Naive thymus-derived CD4-positive, alpha-beta T cell (primary cell): Measurements from ENCODE around the gene VDR. TPM values are rescaled to one million over a fixed set of nuclear protein-coding genes. Genes with fewer than 3 reads are reported as not detected.

ENCODE experiments used
- ATAC-seq: fragments of 150-1000 bp; cut with Tn5 transposase; 2 replicates; pipeline ENCODE4 v1.10.0; 2021; ENCODE audit warnings: mild to moderate bottlenecking, moderate library complexity
- CTCF ChIA-PET: fragments of 350-600 bp; sonication (Branson Sonifier 250); formaldehyde crosslinking; loops from one replicate; lab custom pipeline; 2021; ENCODE audit warnings: antibody characterized with exemption; lab: Charles Lee
- POLR2A ChIA-PET: fragments of 350-600 bp; sonication (Branson Sonifier 250); formaldehyde crosslinking; loops from one replicate; lab custom pipeline; 2021; ENCODE audit warnings: antibody characterized with exemption, inconsistent platforms; lab: Charles Lee
- DNase-seq, 9 donors: peaks; one replicate each; pipeline versions ENCODE4 v3.0.0 to v3.0.0-alpha.2; 2020 to 2022; ENCODE audit warnings: mixed read lengths in 1 of 9
- H3K27ac ChIP-seq: one replicate; pipeline ENCODE4 v1.7.0; 2013; ENCODE audit warnings: mild to moderate bottlenecking, low read depth, low read length, moderate library complexity
- H3K27me3 ChIP-seq, 2 donors: one replicate each; pipeline ENCODE4 v1.7.0; 2013; ENCODE audit warnings: low read length in 2 of 2, mild to moderate bottlenecking in 2 of 2, moderate library complexity in 2 of 2; ENCODE audit not compliant: control insufficient read depth in 2 of 2, insufficient read depth in 2 of 2
- H3K36me3 ChIP-seq, 3 experiments: 1 replicate in 2 of 3; 2 replicates in 1 of 3; pipeline ENCODE4 v1.7.0; 2013; ENCODE audit warnings: low read length in 3 of 3, mild to moderate bottlenecking in 3 of 3, moderate library complexity in 1 of 3; ENCODE audit not compliant: insufficient read depth in 3 of 3, control insufficient read depth in 2 of 3
- H3K4me1 ChIP-seq, 2 donors: one replicate each; pipeline ENCODE4 v1.7.0; 2013; ENCODE audit warnings: low read length in 2 of 2, mild to moderate bottlenecking in 2 of 2, moderate library complexity in 1 of 2; ENCODE audit not compliant: control insufficient read depth in 2 of 2, insufficient read depth in 2 of 2
- H3K4me3 ChIP-seq: 2 replicates; pipeline ENCODE4 v1.7.0; 2013; ENCODE audit warnings: mild to moderate bottlenecking, low read length
- H3K9me3 ChIP-seq, 3 experiments: 1 replicate in 2 of 3; 2 replicates in 1 of 3; pipeline ENCODE4 v1.7.0; 2013; ENCODE audit warnings: low read length in 3 of 3; ENCODE audit not compliant: control insufficient read depth in 2 of 3
- H3K27ac Mint-ChIP-seq, 9 donors: one replicate each; pipeline ENCODE4 v1.8.0; 2020 to 2022; ENCODE audit warnings: mixed read lengths in 9 of 9, mild to moderate bottlenecking in 8 of 9, moderate library complexity in 5 of 9, inconsistent platforms in 2 of 9
- H3K27me3 Mint-ChIP-seq, 5 donors: one replicate each; pipeline ENCODE4 v1.8.0; 2021 to 2022; ENCODE audit warnings: mixed read lengths in 5 of 5, mild to moderate bottlenecking in 1 of 5
- H3K36me3 Mint-ChIP-seq, 5 donors: one replicate each; pipeline ENCODE4 v1.8.0; 2020 to 2022; ENCODE audit warnings: mixed read lengths in 5 of 5, mild to moderate bottlenecking in 3 of 5, inconsistent platforms in 1 of 5
- H3K4me1 Mint-ChIP-seq, 7 donors: one replicate each; pipeline ENCODE4 v1.8.0; 2020 to 2022; ENCODE audit warnings: mixed read lengths in 7 of 7, mild to moderate bottlenecking in 3 of 7, inconsistent platforms in 1 of 7
- H3K4me3 Mint-ChIP-seq, 10 donors: one replicate each; pipeline ENCODE4 v1.8.0; 2020 to 2022; ENCODE audit warnings: mild to moderate bottlenecking in 10 of 10, mixed read lengths in 10 of 10, moderate library complexity in 6 of 10, inconsistent platforms in 2 of 10
- H3K9me3 Mint-ChIP-seq, 11 donors: one replicate each; pipeline ENCODE4 v1.8.0; 2020 to 2022; ENCODE audit warnings: mixed read lengths in 11 of 11, mild to moderate bottlenecking in 4 of 11, inconsistent platforms in 1 of 11, moderate library complexity in 1 of 11
- intact Hi-C, 2 donors: fragments of 100-400 bp; cut with micrococcal nuclease; formaldehyde crosslinking; loops; one replicate each; pipeline ENCODE4 v1.15.1; 2023
- polyA plus RNA-seq, 2 donors: library from polyadenylated mRNA; unstranded; fragments of 300-500 nt; fragmentation: Illumina TruSeq; gene quantifications; one replicate each; pipeline ENCODE4 v1.2.3, GENCODE V29; 2021
- total RNA-seq, 6 experiments: library from RNA in 5 of 6; stranded (reverse) in 5 of 6; gene quantifications; 1 replicate in 5 of 6; 2 replicates in 1 of 6; pipeline ENCODE4 v1.2.3 and lab custom pipeline; 2021 to 2026

VDR gene
- total and polyA plus RNA-seq, 7 experiments from 2014 or later = 0.11 to 82.6 (median 2.5) TPM

GRCh38 chr12:47798382-47798948 is 106.3 kb downstream of the VDR start:
- CTCF ChIA-PET = interaction anchor here (1.0 to 4.6 kb wide), 5 partner anchors 10 to 38 kb away, joined by 3 to 62 read pairs (median 3); no protein-coding TSS in a partner anchor
- H3K9me3 Mint-ChIP-seq = no peaks in the 10 kb centered on the region
- intact Hi-C loops = no loop called here
- DNase-seq (no peak), ATAC-seq (no peak)
- no peaks in the 10 kb centered on the region for H3K27me3 ChIP-seq
- no peak overlapping the region for H3K4me3 ChIP-seq
- H3K4me1 Mint-ChIP-seq = peaks cover 30 to 57% (median 53%) of the 10 kb centered on the region in 7 donors
- peaks cover 0 to 17% (median 16%) of the 10 kb centered on the region in 5 donors for H3K36me3 Mint-ChIP-seq
- no peaks in the 10 kb centered on the region for H3K27me3 Mint-ChIP-seq
- peak overlapping the region in 1 of 10 donors; percentile 35 for H3K4me3 Mint-ChIP-seq
- peaks cover 11 to 46% of the 10 kb centered on the region in 2 donors for H3K4me1 ChIP-seq
- H3K27ac Mint-ChIP-seq = peak overlapping the region in 5 of 9 donors; percentile 37 to 91 (median 49)
- H3K9me3 ChIP-seq = no peaks in the 10 kb centered on the region
- peak overlapping the region; percentile 51 for H3K27ac ChIP-seq
- H3K36me3 ChIP-seq = peaks cover 0 to 72% (median 34%) of the 10 kb centered on the region in 3 experiments
- POLR2A ChIA-PET = interaction anchor here (0.6 to 1.7 kb wide), 5 partner anchors 15 to 37 kb away, joined by 3 to 6 read pairs (median 3); partner anchors contain the start of gene HDAC7

GRCh38 chr12:47797441-47797840 is 107.4 kb downstream of the VDR start:
- peaks cover 20 to 47% (median 42%) of the 10 kb centered on the region in 7 donors for H3K4me1 Mint-ChIP-seq
- peak overlapping the region; percentile 57 to 93 (median 87) for H3K27ac Mint-ChIP-seq
- Histone ChIP-seq H3K4me1 (peaks cover 6 to 35% of the 10 kb centered on the region in 2 donors), H3K9me3 (no peaks in the 10 kb centered on the region), H3K36me3 (peaks cover 0 to 82% (median 35%) of the 10 kb centered on the region in 3 experiments), H3K27me3 (no peaks in the 10 kb centered on the region), H3K27ac (peak overlapping the region; percentile 51), H3K4me3 (no peak overlapping the region)
- no peaks in the 10 kb centered on the region for H3K9me3 Mint-ChIP-seq
- peak; percentile 74 for ATAC-seq
- peak in 6 of 9 donors; percentile 36 to 54 (median 46) for DNase-seq
- H3K4me3 Mint-ChIP-seq = peak overlapping the region in 3 of 10 donors; percentile 53 to 64 (median 61)
- peaks cover 0 to 20% (median 16%) of the 10 kb centered on the region in 5 donors for H3K36me3 Mint-ChIP-seq
- CTCF ChIA-PET = interaction anchor here (0.7 to 4.6 kb wide), 10 partner anchors 15 to 1396 kb away, joined by 3 to 62 read pairs (median 4); partner anchors contain the start of gene HDAC7
- no peaks in the 10 kb centered on the region for H3K27me3 Mint-ChIP-seq
- POLR2A ChIA-PET = interaction anchor here (0.6 to 1.7 kb wide), 4 partner anchors 9 to 36 kb away, joined by 3 to 6 read pairs (median 4); partner anchors contain the start of gene HDAC7
- intact Hi-C loops = loop anchor here (1.0 to 2.0 kb wide), 2 partner anchors 15 to 40 kb away; no protein-coding TSS in a partner anchor

- CTCF ChIA-PET = interaction anchor here (0.6 to 4.6 kb wide), 3 partner anchors 12 to 41 kb away, joined by 3 to 62 read pairs (median 8); no protein-coding TSS in a partner anchor
- Histone ChIP-seq H3K27me3 (no peaks in the 10 kb centered on the region), H3K4me1 (peaks cover 0 to 20% of the 10 kb centered on the region in 2 donors), H3K27ac (no peak overlapping the region), H3K9me3 (no peaks in the 10 kb centered on the region), H3K36me3 (peaks cover 0 to 97% (median 39%) of the 10 kb centered on the region in 3 experiments), H3K4me3 (no peak overlapping the region)
- Mint-ChIP-seq H3K36me3 (peaks cover under 1 to 22% (median 16%) of the 10 kb centered on the region in 5 donors), H3K27ac (peak overlapping the region in 2 of 9 donors; percentile 32 to 51), H3K9me3 (no peaks in the 10 kb centered on the region), H3K4me1 (peaks cover 7 to 32% (median 27%) of the 10 kb centered on the region in 7 donors), H3K27me3 (no peaks in the 10 kb centered on the region), H3K4me3 (no peak overlapping the region)
- POLR2A ChIA-PET = interaction anchor here (2.4 kb wide), 1 partner anchor 23 kb away, joined by 7 read pairs; the partner anchor contains the start of gene HDAC7
- no peak for DNase-seq
- ATAC-seq = no peak
- intact Hi-C loops = loop anchor here in 1 of 2 donors (2.0 kb wide), 1 partner anchor 17 kb away; no protein-coding TSS in a partner anchor
Measured at GRCh38 chr12:47795814-47796411, 108.9 kb downstream of the VDR start.

GRCh38 chr12:47795121-47795813 is 109.5 kb downstream of the VDR start:
- Mint-ChIP-seq H3K9me3 (no peaks in the 10 kb centered on the region), H3K4me1 (peaks cover 6 to 25% (median 21%) of the 10 kb centered on the region in 7 donors), H3K36me3 (peaks cover 5 to 28% (median 19%) of the 10 kb centered on the region in 5 donors), H3K27me3 (no peaks in the 10 kb centered on the region), H3K27ac (peak overlapping the region in 5 of 9 donors; percentile 21 to 76 (median 51)), H3K4me3 (no peak overlapping the region)
- DNase-seq (no peak), ATAC-seq (no peak)
- peaks cover 0 to 98% (median 44%) of the 10 kb centered on the region in 3 experiments for H3K36me3 ChIP-seq
- intact Hi-C loops = no loop called here
- H3K9me3 ChIP-seq = no peaks in the 10 kb centered on the region
- H3K4me1 ChIP-seq = peaks cover 0 to 16% of the 10 kb centered on the region in 2 donors
- H3K27ac ChIP-seq = peak overlapping the region; percentile 19
- no peaks in the 10 kb centered on the region for H3K27me3 ChIP-seq
- ChIA-PET CTCF (interaction anchor here (0.6 to 4.6 kb wide), 4 partner anchors 13 to 52 kb away, joined by 3 to 62 read pairs (median 3); no protein-coding TSS in a partner anchor), POLR2A (interaction anchor here (0.8 to 2.4 kb wide), 3 partner anchors 13 to 24 kb away, joined by 3 to 7 read pairs (median 5); partner anchors contain the start of gene HDAC7)
- no peak overlapping the region for H3K4me3 ChIP-seq

- POLR2A ChIA-PET = interaction anchor here (0.8 to 2.4 kb wide), 4 partner anchors 14 to 55 kb away, joined by 3 to 7 read pairs (median 4); partner anchors contain the start of gene HDAC7
- Mint-ChIP-seq H3K4me1 (peaks cover 6 to 19% (median 16%) of the 10 kb centered on the region in 7 donors), H3K9me3 (no peaks in the 10 kb centered on the region), H3K4me3 (no peak overlapping the region), H3K27me3 (no peaks in the 10 kb centered on the region), H3K36me3 (peaks cover 5 to 28% (median 20%) of the 10 kb centered on the region in 5 donors), H3K27ac (peak overlapping the region in 5 of 9 donors; percentile 21 to 76 (median 51))
- intact Hi-C loops = no loop called here
- DNase-seq (no peak), ATAC-seq (no peak)
- Histone ChIP-seq H3K27me3 (no peaks in the 10 kb centered on the region), H3K4me1 (peaks cover 0 to 12% of the 10 kb centered on the region in 2 donors), H3K27ac (peak overlapping the region; percentile 19), H3K36me3 (peaks cover 0 to 98% (median 46%) of the 10 kb centered on the region in 3 experiments), H3K9me3 (no peaks in the 10 kb centered on the region), H3K4me3 (no peak overlapping the region)
- CTCF ChIA-PET = interaction anchor here (0.7 to 1.0 kb wide), 3 partner anchors 15 to 52 kb away, joined by 3 read pairs; no protein-coding TSS in a partner anchor
Measured at GRCh38 chr12:47794679-47795078, 110.1 kb downstream of the VDR start.
